Mesodermal cell (in vitro differentiated cells): Measurements from ENCODE around the gene RTP4.

Source experiments
- H3K27ac ChIP-seq: 2 replicates; pipeline ENCODE4 v1.7.0; 2013; ENCODE audit warnings: mild to moderate bottlenecking, low read depth, low read length, moderate library complexity; ENCODE audit not compliant: severe bottlenecking
- H3K36me3 ChIP-seq: 2 replicates; pipeline ENCODE4 v1.7.1; 2013; ENCODE audit warnings: mild to moderate bottlenecking, low read length, moderate library complexity; ENCODE audit not compliant: control insufficient read depth, insufficient read depth
- H3K4me1 ChIP-seq: one replicate; pipeline ENCODE4 v1.7.1; 2013; ENCODE audit warnings: mild to moderate bottlenecking, low read length; ENCODE audit not compliant: insufficient read depth, control insufficient read depth, poor library complexity, severe bottlenecking
- H3K4me3 ChIP-seq: 2 replicates; pipeline ENCODE4 v1.7.0; 2013; ENCODE audit warnings: low read length, control low read depth, mild to moderate bottlenecking; ENCODE audit not compliant: insufficient read depth, poor library complexity, severe bottlenecking; ENCODE audit errors: extremely low read depth
- H3K9me3 ChIP-seq: 2 replicates; pipeline ENCODE4 v1.7.1; 2013; ENCODE audit warnings: mild to moderate bottlenecking, low read length, moderate library complexity; ENCODE audit not compliant: control insufficient read depth
- WGBS, 2 experiments: methylation state at CpG; one replicate each; pipeline ENCODE4 v1.1.5; 2013; ENCODE audit warnings: missing lambda C conversion rate in 2 of 2; ENCODE audit not compliant: insufficient coverage in 2 of 2; 5-methylcytosine and 5-hydroxymethylcytosine counted together

The RTP4 gene

DNA sequence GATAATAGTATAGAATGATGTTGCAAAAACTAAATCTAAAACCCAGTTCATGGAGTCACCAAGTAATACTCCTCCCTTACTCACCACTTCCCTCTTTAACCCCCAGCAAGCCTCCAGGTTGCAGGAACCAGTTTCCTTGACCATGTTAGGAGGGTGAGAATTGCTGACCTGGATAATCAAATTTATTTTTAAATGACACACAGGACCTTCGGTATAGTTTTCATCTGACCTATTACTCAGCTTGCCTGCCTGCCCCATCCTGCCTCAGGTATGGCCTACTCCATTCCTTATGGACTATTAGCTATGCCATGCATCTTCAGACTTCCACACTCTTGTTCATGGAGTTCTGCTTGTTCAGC is 883 bp downstream of the RTP4 start:
- 95 to 100% methylated on average over 1 of the region's 1 CpG for WGBS, 2 experiments
- Histone ChIP-seq H3K4me1 (no peaks in the 10 kb centered on the region), H3K36me3 (no peaks in the 10 kb centered on the region), H3K27ac (no peak overlapping the region), H3K9me3 (no peaks in the 10 kb centered on the region), H3K4me3 (no peak overlapping the region)

DNA sequence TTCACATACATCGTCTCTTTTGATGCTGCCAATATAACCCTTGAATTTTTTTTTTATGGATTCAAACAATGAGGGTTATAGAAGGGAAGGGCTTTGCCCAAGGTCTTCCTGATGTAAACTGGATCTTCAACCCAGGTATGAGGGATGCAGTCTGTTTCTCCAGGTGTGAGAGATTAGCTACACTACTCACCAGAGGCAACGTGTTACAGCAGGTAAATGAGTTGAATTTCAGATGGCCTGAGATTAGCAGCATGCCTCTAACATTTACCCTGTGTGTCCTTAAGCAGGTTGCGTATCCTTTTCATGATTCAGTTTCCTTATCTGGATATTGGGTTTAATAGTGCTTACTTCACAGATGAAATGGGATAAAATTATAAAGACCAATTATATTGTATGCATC is 1.9 kb downstream of the RTP4 start:
- Histone ChIP-seq H3K36me3 (no peaks in the 10 kb centered on the region), H3K4me3 (no peak overlapping the region), H3K27ac (no peak overlapping the region), H3K4me1 (no peaks in the 10 kb centered on the region), H3K9me3 (no peaks in the 10 kb centered on the region)
- 100% methylated on average over 1 of the region's 3 CpGs; no CpG with 5 or more reads in 1 of the 2 experiments for WGBS, 2 experiments

DNA sequence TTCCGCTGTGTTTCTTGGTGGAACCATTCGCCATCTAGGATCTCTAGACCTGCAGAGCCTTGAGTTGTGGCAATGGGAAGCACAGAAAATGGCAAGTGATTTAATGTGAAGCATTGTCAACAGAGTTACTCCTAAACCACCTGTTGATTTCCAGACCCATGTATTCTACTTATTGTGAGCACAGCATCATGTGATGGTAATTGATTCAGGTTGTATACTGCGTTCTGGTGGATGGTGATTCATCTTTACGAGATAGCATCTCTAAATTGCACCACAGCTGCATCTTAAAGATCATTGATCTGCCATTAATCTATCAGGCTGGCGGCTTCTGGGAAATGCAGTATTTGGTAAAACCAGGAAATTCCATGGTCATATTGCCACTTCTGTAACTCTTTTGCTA is 7.4 kb downstream of the RTP4 start:
- no peaks in the 10 kb centered on the region for H3K4me1 ChIP-seq
- no peaks in the 10 kb centered on the region for H3K9me3 ChIP-seq
- no peaks in the 10 kb centered on the region for H3K36me3 ChIP-seq
- no peak overlapping the region for H3K4me3 ChIP-seq
- 65 to 100% methylated on average over 2 to 3 of the region's 5 CpGs for WGBS, 2 experiments
- no peak overlapping the region for H3K27ac ChIP-seq

DNA sequence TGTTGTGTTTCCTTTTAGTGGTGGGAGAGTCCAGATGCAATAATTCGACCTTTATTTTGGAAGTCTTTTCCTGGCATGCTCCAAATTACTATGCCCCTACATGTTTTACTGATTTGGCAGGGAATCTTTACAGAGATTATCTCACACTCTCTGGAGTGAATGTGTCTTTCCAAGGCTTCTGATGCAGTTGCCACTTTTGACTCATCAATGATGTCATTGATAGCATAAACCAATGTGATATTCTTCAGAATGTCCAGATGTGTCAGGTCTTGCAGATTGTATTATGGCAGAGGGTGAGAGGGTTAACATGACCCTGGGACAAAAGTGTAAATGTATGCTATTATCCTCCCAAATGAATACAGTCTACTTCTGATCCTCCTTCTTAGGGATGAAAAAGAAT is 9.7 kb downstream of the RTP4 start:
- WGBS, 2 experiments = no CpG with 5 or more reads among the region's 1 CpG
- Histone ChIP-seq H3K27ac (no peak overlapping the region), H3K4me3 (no peak overlapping the region), H3K36me3 (no peaks in the 10 kb centered on the region), H3K4me1 (peaks cover 3% of the 10 kb centered on the region), H3K9me3 (no peaks in the 10 kb centered on the region)

DNA sequence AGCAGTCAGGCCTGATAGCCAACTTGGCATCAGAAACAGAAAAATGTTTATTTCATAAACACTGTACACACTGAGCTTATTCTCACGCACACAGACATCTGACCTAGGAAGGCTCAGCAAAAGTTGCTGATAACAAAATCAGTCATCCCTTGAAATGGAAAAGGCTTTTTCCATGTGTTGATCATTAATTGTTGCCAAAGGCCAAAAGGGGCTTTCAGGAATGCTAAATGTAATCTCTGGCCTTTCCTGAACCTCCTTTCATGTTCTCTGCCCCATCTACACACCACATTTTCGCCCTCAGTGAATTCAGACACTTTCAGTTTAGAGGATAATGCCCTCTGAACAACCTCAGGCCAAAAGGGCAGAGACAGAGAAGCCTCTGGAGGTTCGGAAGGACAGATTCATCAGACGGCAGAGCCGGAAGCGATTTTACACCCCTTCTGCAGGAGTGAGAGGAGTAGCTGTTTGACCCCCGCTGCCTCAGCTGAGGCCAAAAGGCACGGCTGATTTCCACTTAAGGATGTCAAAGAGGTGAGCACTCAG is 14.5 kb downstream of the RTP4 start:
- no peak overlapping the region for H3K4me3 ChIP-seq
- no peaks in the 10 kb centered on the region for H3K36me3 ChIP-seq
- H3K9me3 ChIP-seq = no peaks in the 10 kb centered on the region
- peaks cover 9% of the 10 kb centered on the region for H3K4me1 ChIP-seq
- H3K27ac ChIP-seq = peak overlapping the region; percentile 57
- WGBS, 2 experiments = 80 to 83% methylated on average over 7 of the region's 8 CpGs

DNA sequence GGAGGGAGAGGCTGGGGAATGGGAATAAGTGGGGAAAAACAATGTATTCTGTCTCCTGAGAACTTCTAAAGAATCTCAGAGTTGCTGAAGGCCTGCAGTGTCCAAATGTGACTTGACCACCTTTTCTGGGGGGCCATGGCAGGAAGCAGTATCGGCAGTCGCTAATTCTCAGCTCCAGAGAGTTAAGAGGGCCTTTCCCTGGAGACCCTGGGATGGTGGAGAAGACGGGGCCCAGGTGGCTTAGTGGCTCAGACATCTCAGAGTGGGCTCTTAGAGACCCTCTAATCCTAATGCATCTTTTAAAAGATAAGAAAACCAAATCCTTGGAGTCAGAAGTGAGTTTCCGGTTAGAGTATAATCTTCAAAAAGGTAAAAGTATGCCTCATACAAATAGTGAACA is 15.1 kb downstream of the RTP4 start:
- Histone ChIP-seq H3K27ac (peak overlapping the region; percentile 57), H3K4me3 (no peak overlapping the region), H3K9me3 (no peaks in the 10 kb centered on the region), H3K4me1 (peaks cover 9% of the 10 kb centered on the region), H3K36me3 (no peaks in the 10 kb centered on the region)
- 100% methylated on average over 2 of the region's 4 CpGs for WGBS, 2 experiments

DNA sequence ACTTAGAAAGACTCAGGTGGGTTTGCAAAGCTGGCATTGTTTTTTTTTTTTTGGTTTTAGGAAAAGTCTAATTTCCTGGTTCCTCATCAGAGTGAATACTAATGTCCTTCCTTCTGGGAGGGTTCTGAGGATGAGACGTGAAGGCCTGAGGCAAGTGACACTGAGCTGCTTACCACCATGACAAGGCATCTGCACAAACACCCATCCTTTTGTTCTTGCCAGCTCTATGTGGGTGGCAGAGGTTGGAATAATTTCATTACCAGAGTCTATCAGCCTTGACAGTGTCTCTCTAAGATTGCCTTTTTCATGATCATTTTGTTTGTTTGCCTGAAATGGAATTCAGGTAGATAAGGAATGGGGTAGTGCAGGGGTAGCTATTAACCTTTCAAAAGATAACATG is 17.1 kb downstream of the RTP4 start:
- no CpG with 5 or more reads among the region's 1 CpG for WGBS, 2 experiments
- Histone ChIP-seq H3K4me3 (no peak overlapping the region), H3K36me3 (no peaks in the 10 kb centered on the region), H3K4me1 (peaks cover 9% of the 10 kb centered on the region), H3K9me3 (no peaks in the 10 kb centered on the region), H3K27ac (no peak overlapping the region)

DNA sequence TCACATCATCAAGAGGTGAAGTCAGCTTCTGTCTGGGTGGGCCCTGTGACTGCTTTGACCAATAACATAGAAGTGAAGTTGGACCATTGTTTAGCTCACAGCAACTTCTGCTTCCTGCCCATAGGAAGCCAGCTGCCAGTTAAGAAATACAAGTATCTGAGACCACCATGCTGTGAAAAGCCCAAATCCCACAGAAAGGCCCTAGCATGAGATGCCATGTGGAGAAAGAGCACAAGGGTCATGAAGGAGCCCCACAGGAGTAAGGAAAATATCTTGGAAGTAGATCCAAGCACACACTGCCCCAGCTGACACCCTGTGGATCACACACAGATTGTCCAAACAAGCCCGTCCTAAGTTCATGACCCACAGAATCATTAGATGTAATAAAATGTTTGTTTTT is 28.5 kb downstream of the RTP4 start:
- no peaks in the 10 kb centered on the region for H3K9me3 ChIP-seq
- H3K4me3 ChIP-seq = no peak overlapping the region
- no peaks in the 10 kb centered on the region for H3K36me3 ChIP-seq
- WGBS, 2 experiments = no CpG with 5 or more reads among the region's 1 CpG
- H3K4me1 ChIP-seq = no peaks in the 10 kb centered on the region
- H3K27ac ChIP-seq = no peak overlapping the region

DNA sequence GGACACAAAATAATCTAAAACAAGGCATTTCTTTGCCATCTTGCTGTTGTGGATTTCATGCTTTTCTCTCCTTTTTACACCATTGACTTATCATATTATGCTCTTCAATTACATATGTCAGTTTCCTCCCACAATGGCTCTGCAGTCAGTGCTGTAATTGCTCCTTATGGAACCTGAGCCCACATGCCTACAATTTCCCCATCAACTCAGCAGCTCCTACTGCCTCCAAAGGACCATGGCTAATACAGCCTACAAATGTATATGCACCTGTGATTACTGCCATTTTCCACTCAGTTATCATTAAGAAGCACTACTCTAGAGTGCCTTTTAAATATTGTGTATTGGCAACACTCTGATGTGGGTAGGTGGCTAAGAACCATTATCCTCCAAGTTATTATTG is 30.8 kb downstream of the RTP4 start:
- H3K4me1 ChIP-seq = no peaks in the 10 kb centered on the region
- H3K4me3 ChIP-seq = no peak overlapping the region
- H3K27ac ChIP-seq = no peak overlapping the region
- H3K9me3 ChIP-seq = no peaks in the 10 kb centered on the region
- H3K36me3 ChIP-seq = no peaks in the 10 kb centered on the region

DNA sequence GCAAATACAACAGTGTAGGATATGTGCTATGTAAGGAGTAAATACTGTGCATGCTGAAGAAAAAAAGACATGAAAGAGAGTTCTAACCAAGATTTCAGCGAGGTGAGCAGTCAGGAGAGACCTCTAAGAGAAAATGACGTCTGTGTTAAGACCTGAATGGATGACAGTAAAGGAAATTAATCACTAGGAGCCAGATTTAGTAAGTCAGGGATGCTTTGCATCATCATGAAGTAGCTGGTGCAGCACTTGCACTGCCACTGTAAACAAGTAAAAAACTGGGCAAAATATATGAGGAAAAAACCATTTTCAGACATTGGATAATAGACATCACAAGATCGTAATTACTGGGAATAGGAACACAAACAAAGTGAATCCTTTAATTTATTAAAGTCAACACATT is 32.6 kb downstream of the RTP4 start:
- no peaks in the 10 kb centered on the region for H3K9me3 ChIP-seq
- 91 to 92% methylated on average over 2 of the region's 3 CpGs for WGBS, 2 experiments
- H3K4me1 ChIP-seq = no peaks in the 10 kb centered on the region
- no peak overlapping the region for H3K4me3 ChIP-seq
- H3K36me3 ChIP-seq = no peaks in the 10 kb centered on the region
- no peak overlapping the region for H3K27ac ChIP-seq

DNA sequence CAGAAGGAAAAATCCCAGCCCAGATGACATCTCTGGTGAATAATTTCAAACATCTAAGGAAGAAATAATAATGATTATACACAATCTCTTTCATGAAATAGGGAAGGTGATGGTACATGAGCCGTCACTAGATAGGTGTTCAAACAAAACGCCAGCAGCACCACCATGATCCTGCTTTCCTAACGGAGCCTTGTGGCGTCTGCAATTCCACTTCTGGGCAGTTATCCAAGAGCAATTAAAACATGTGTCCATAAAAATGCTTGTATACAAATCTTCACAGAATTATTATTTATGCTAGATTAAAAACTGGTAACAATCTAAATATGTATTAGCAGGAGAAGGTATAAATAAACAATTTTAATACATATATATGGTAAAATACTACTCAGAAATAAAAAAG is 33.7 kb downstream of the RTP4 start:
- Histone ChIP-seq H3K36me3 (no peaks in the 10 kb centered on the region), H3K4me1 (no peaks in the 10 kb centered on the region), H3K9me3 (no peaks in the 10 kb centered on the region), H3K27ac (no peak overlapping the region), H3K4me3 (no peak overlapping the region)
- 92 to 95% methylated on average over 2 to 3 of the region's 4 CpGs for WGBS, 2 experiments
